BE2C (cell line): ENCODE results near the gene FPR2.

Experiments
- DNase-seq: peaks from one replicate; pipeline ENCODE4 v3.0.0-alpha.2; 2020
- H3K27me3 ChIP-seq: fragments of 250-450 bp; sonication (Bioruptor Pico); 2 replicates; pipeline ENCODE4 v1.5.1; 2020; ENCODE audit warnings: mild to moderate bottlenecking
- H3K36me3 ChIP-seq: fragments of 250-450 bp; sonication (Bioruptor Pico); 2 replicates; pipeline ENCODE4 v1.5.1; 2020; ENCODE audit warnings: mild to moderate bottlenecking
- H3K4me1 ChIP-seq: fragments of 250-450 bp; sonication (Bioruptor Pico); 2 replicates; pipeline ENCODE4 v1.5.1; 2020
- H3K4me3 ChIP-seq: 2 replicates; pipeline ENCODE4 v1.5.1; 2011; ENCODE audit warnings: low read depth, low read length
- H3K9me3 ChIP-seq: fragments of 250-450 bp; sonication (Bioruptor Pico); 2 replicates; pipeline ENCODE4 v1.5.1; 2020
- TF ChIP-seq, protein P1 (sequence below): IDR thresholded peaks from 2 replicates; pipeline ENCODE4 v1.5.1; 2012; ENCODE audit warnings: mild to moderate bottlenecking, low read depth, low read length

Gene FPR2

DNA sequence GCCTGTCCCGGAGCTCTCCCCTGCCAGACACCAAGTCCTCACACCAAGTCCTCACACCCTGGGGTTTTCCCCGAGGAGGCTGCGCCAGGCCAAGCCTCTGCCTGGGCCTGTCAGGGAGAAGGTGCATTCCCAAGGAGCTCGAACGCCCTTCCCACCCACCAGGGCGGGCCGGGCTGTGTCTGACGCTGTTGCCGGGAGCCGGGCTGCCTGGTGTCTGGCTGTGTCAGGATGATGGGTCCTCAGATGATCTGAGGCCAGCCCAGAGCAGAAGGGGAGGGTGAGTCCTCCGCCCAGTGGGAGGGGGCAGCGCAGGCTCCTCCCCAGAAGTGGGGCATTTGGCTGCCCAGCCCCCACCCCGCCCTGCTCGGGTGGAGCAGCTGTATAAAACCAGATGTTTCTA is 34.9 kb upstream of the FPR2 start:
- Histone ChIP-seq H3K4me3 (no peak overlapping the region), H3K9me3 (no peaks in the 10 kb centered on the region), H3K4me1 (no peaks in the 10 kb centered on the region), H3K36me3 (no peaks in the 10 kb centered on the region), H3K27me3 (peaks cover 60% of the 10 kb centered on the region)
- TF ChIP-seq, protein P1, sequence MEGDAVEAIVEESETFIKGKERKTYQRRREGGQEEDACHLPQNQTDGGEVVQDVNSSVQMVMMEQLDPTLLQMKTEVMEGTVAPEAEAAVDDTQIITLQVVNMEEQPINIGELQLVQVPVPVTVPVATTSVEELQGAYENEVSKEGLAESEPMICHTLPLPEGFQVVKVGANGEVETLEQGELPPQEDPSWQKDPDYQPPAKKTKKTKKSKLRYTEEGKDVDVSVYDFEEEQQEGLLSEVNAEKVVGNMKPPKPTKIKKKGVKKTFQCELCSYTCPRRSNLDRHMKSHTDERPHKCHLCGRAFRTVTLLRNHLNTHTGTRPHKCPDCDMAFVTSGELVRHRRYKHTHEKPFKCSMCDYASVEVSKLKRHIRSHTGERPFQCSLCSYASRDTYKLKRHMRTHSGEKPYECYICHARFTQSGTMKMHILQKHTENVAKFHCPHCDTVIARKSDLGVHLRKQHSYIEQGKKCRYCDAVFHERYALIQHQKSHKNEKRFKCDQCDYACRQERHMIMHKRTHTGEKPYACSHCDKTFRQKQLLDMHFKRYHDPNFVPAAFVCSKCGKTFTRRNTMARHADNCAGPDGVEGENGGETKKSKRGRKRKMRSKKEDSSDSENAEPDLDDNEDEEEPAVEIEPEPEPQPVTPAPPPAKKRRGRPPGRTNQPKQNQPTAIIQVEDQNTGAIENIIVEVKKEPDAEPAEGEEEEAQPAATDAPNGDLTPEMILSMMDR, result no peak
- DNase-seq, result peak; percentile 37

DNA sequence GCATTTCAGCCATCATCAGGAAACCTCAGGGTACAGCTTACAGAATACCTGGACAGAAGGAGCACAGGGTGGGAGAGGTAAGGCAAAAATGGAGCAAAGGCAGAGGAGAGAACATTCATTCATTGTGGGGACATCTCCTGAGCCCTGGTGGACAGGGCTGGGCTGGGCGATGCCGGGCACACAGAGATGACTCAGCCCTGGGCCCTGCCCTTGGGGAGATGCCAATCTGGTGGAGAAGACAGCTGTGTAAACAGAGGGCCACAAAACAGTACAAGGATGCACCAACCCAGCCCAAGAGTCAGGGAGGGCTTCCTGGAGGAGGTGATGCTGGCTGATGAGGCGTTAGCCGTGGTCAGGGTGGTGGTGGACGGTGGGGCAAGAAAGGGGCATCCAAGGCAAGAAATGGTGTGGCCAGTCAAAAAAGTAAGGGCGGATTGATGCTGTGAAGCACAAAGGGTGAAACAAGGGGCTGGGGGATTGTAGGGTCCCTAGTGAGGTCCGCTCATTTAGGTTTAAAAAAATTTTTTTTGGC is 33.6 kb upstream of the FPR2 start:
- TF ChIP-seq, protein P1, result no peak
- no peaks in the 10 kb centered on the region for H3K36me3 ChIP-seq
- H3K4me3 ChIP-seq, result no peak overlapping the region
- peaks cover 46% of the 10 kb centered on the region for H3K27me3 ChIP-seq
- DNase-seq, result no peak
- H3K4me1 ChIP-seq, result no peaks in the 10 kb centered on the region
- no peaks in the 10 kb centered on the region for H3K9me3 ChIP-seq

DNA sequence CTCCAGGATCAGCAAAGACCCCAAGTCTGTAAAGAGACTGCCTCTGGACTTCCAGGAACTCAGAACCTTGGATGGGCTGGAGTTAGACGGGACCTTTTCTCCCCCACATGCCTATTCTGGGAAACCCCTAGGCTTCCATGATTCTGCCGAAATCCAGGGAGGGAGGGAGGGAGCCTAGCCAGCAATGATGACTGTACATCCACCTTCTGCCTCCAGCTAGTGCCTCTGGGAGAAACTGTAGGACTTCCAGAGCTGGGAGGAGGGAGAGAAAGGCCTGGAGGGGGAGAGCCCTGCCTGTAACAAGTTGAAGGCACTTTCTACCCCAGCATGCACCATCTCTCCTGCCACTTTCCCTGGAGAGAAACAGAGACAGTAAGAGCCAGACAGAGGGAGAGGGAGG is 31.2 kb upstream of the FPR2 start:
- Histone ChIP-seq H3K36me3 (no peaks in the 10 kb centered on the region), H3K9me3 (no peaks in the 10 kb centered on the region), H3K4me1 (no peaks in the 10 kb centered on the region), H3K4me3 (no peak overlapping the region), H3K27me3 (peaks cover 22% of the 10 kb centered on the region)
- DNase-seq, result no peak
- TF ChIP-seq, protein P1, result no peak

DNA sequence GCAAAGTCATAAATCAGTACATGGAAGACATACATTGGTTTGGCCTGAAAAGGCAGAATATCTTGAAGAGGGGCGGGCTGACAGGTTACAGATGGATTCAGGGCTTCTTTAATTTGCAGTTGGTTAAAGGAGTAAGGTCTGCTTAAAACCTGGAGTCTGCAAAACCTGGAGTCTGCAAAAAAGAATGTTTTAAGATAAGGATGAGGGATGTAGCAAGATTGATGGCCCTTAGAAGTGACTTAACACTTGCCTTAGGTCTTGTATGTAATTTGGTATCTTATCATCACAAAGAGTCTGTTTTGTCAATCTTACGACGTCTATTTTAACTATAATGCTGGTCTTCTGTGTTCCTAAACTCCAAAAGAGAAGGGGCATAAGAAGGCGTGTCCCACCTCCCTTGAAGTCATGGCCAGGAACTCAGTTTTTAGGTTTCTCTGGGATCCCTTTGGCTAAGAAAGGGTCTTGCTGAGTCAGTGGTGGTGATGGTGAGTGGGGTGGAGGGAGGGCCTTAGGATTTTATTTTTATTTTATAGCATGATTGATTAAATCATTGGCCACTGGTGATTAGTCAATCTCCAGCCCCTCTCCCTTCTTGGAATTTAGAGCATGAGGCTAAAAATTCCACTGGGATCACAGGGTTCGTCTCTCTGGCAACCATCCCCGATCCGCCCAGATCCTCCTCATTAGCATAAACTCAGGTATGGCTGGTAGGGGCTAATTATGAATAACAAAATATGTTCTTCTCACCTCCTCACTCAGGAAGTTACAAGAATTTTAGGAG is 27.0 kb upstream of the FPR2 start:
- Histone ChIP-seq H3K36me3 (no peaks in the 10 kb centered on the region), H3K4me1 (no peaks in the 10 kb centered on the region), H3K27me3 (peaks cover 16% of the 10 kb centered on the region), H3K9me3 (no peaks in the 10 kb centered on the region), H3K4me3 (no peak overlapping the region)
- TF ChIP-seq, protein P1, result no peak
- no peak for DNase-seq

DNA sequence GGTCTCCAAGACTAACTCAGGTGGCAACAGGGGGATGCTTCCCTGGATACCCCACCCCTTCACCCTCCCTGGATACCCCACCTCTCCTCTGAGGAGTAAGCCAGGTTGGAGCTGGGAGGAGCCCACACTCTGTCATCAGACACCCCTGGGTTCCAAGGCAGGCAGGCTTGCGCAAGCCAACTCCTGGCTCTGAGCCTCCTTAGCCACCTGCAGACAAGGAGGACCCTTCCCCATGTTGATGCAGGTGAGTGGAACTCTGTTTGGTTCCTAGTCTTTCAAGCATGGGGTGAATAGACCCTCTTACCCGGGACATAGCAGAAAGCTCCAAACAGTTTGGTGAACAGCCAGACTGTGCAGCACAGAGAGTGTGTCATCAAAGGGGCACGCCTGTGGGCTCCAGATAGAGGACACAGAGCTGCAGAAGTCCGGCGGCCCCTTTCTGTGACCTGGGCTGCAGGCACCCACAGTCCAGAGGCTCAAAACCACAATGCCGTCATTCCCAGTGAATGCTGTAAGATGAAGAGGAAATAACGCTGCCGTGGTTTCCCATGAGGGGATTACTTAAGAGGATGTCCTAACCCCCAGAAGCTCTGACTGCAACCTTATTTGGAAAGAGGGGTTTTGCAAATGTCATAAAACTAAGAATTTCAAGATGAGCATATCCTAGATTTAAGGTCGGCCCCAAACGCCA is 25.1 kb upstream of the FPR2 start:
- H3K9me3 ChIP-seq, result no peaks in the 10 kb centered on the region
- peaks cover 19% of the 10 kb centered on the region for H3K27me3 ChIP-seq
- TF ChIP-seq, protein P1, result no peak
- no peak for DNase-seq
- no peaks in the 10 kb centered on the region for H3K4me1 ChIP-seq
- H3K36me3 ChIP-seq, result no peaks in the 10 kb centered on the region
- H3K4me3 ChIP-seq, result no peak overlapping the region

DNA sequence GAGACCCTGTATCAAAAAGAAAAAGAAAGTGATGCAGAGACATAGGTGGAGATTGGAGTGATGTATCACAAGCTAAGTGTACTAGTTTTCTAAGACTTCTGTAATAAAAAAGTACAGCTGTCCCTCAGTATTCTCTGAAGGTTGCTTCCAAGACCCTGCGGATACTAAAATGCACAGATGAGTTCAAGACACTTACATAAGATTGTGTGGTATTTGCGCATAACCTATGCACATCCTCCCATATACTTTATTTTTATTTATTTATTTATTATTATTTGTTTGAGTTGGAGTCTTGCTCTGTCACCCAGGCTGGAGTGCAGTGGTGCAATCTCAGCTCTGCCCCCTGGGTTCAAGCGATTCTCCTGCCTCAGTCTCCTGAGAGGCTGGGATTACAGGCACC is 23.6 kb upstream of the FPR2 start:
- peaks cover 19% of the 10 kb centered on the region for H3K27me3 ChIP-seq
- TF ChIP-seq, protein P1, result no peak

More for the DNA sequence above, 23.6 kb upstream of the FPR2 start:
- Histone ChIP-seq H3K9me3 (no peaks in the 10 kb centered on the region), H3K36me3 (no peaks in the 10 kb centered on the region), H3K4me1 (no peaks in the 10 kb centered on the region), H3K4me3 (no peak overlapping the region)
- DNase-seq, result no peak
